DMS153 treated with DMSO at 0.1 percent for 48 hours (cell line): ENCODE measurements around the gene MED20.

Source experiments
- DNase-seq: peaks from one replicate; lab custom pipeline; 2025; ENCODE audit not compliant: unreplicated experiment; lab: John Stamatoyannopoulos, UW

The MED20 gene

GRCh38 chr6:41914869-41915530 is 5.9 kb downstream of the MED20 start:
- no peak for DNase-seq

- DNase-seq: no peak
Observed at GRCh38 chr6:41914343-41914742, 6.6 kb downstream of the MED20 start.

- DNase-seq: no peak
Observed at GRCh38 chr6:41909727-41910126, 11.2 kb downstream of the MED20 start.

DNA sequence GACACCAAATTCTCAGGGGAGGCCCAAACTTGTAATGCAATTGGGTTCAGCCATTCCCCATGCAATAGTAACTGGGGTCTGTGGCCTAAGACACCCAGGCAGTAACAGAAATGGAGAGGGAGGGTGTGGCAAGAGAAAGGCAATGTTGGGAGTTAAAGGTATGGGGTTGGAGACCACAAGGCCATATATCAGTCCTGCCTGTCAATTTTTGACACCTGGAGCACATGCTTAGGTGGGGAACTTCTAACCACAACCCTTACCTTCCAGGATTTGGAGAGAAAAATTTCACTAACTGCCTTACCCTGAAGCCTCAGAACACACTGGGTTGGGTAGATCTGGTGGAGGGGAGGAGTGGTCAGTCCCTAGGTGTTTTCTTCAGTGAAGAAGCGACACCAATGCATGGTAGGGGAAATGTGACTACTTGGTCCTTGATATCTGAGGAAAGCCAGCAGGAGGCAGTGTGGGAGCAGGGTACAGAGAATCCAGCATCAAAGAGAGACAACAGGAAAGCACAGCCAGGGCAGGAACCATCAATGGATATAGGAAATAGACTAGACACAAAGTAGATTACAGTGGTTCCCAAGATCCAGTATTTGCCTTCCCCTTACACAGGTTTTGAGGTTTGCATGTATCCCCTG is 18.9 kb downstream of the MED20 start:
- DNase-seq: no peak

DNA sequence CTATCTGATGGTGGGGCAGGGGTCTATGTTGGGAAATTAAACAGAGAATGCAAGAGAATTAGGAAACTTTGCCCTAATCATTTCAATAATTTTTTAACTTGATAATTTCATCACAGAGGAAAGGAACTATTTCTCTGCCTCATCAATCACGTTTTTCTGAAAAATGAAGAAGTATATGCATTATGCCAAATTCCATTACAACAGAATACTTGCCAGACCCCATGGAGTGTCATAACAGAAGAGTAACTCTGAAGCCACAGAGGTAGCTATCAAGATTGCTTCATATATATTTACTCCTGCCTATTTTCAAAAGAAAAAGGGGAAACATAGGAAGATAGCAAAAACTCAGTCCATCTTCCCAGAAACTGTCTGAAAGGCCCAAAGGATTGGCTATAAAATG is 20.1 kb downstream of the MED20 start:
- no peak for DNase-seq

DNA sequence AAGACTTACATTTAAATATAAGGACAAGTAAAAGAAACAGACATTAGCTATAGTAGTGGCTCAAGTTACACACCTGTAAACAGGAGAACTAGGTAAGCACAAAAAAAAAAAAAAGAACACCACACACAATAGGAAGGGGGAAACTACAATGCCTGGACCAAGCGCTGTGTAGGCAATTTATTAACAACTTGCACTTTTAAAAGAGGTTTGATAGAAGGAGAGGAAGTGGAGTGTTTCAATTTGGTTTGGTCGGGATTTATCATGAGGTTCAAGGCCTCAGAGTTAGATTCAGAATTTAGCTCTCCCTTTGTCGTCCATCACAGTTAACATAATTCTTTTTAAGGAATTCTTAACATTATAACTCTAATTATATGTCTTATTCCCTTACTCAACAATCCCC is 24.7 kb downstream of the MED20 start:
- no peak for DNase-seq

DNA sequence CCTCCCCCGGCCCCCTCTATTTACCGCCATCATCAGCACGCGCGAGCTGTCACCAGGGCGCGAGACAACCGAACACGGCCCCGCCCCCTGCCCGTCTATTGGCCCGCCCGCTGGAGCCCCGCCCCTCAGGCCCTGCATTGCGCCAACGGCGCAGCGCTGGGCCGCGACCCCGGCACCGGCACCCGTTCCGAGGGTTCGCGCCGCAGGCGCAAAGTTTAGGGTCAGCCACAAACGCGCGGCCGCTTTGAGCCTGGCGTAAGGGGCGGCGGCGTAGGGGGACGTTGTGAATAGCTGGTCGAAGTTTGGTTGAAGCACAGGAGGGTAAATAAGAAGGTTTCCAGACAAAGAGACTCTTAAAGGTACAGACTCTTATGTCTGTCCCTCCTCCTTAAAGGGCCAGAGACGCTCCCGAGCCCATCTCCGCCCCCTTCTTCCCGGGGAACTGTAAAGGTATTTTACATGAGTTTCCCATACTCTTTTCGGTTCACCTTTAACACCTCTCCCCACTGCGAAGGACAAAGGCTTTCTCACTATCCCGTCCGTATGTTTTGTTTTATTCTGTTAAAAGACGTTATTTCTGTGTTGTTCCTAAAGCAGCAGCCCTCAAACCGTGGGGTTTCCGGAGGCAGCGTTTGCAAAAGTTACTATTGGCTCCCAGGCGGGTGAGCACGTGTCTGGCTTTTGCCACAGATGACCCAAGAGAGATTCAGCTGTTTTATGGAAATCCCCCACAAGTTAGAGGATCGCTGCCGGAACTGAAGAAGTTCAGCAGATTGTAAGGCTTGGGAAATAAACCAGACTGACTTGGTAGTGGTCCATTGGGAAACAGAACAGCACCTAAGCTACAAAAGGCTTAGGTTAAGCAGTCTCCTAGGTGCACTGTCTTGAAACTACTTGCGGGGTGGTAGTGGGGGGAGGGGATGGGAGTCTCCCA is 25.4 kb downstream of the MED20 start, which contains the start of gene USP49:
Gene USP49 (minus strand): TSS at position 76 of the 934 bp plus-strand sequence. CDS start 88,392 bp downstream, outside the sequence.
- peak; percentile 89 for DNase-seq

- DNase-seq: no peak
Observed at GRCh38 chr6:41894366-41895299, 26.3 kb downstream of the MED20 start.

GRCh38 chr6:41892921-41893564 is 27.9 kb downstream of the MED20 start:
- DNase-seq: no peak

GRCh38 chr6:41887331-41887751 is 33.6 kb downstream of the MED20 start:
- no peak for DNase-seq

GRCh38 chr6:41885930-41886329 is 35.0 kb downstream of the MED20 start:
- DNase-seq: no peak

- no peak for DNase-seq
Observed at GRCh38 chr6:41884957-41885356, 36.0 kb downstream of the MED20 start.

- no peak for DNase-seq
Observed at GRCh38 chr6:41881506-41881905, 39.4 kb downstream of the MED20 start.

DNA sequence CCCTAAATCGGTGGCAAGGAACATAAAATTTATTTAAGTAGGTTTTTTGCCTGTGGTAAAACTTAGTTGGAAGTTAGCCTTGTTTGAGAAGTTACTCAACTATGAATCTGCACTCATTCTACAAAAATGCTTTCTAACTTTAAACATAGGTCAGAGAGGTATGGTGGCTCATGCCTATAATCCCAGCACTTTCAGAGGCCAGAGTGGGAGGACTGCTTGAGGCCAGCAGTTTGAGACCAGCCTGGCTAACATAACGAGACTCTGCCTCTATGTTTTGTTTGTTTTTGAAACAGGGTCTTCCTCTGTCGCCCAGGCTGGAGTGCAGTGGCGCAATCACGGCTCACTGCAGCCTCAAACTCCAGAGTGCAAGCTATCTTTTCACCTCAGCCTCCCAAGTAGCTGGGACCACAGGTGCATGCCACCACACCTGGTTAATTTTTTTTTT is 42.0 kb downstream of the MED20 start:
- DNase-seq: no peak

GRCh38 chr6:41878246-41878645 is 42.7 kb downstream of the MED20 start:
- DNase-seq: no peak

DNA sequence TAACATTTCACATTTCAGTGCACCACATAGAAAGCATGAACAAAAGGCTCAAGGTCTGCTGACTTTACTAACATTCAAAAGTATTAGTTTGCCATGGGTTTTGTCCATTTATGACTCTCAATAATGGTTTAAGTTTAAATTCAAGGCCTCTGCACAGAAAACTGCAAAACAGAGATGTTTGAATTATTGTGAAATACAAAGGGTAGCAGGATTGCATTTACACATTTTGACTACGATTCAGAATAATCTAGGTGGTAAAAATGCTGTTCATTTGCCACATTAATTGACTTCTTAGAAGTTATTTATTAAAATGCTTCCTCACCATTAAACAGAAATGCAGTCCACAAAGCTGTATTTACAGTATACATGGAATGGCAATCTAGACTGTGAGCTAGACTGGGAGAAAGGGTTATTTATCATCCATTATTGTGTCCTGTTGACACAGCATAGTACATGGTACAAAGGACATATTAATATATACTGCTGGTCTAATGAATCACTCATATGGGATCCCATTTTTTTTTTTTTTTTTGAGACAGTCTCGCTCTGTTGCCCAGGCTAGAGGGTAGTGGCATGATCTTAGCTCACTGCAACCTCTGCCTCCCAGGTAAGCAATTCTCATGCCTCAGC is 43.8 kb downstream of the MED20 start:
- DNase-seq: no peak

GRCh38 chr6:41874741-41875140 is 46.2 kb downstream of the MED20 start:
- no peak for DNase-seq

DNA sequence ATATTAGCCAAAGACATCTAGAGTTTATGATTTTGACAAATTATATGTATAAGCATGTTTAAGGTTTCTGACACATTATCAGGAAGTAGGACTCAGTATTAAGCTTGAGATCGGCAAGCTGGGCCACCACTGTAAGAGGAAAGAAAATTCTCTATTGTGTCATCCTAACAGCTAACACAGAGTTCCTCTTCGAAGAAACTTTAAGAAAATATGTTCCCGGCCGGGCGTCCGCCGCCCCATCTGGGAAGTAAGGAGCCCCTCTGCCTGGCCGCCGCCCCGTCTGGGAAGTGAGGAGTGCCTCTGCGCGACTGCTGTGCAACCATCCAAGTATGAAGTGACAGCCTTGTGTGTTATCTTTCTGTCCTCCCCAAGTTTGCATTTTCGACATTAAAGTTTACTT is 48.8 kb downstream of the MED20 start:
- no peak for DNase-seq

DNA sequence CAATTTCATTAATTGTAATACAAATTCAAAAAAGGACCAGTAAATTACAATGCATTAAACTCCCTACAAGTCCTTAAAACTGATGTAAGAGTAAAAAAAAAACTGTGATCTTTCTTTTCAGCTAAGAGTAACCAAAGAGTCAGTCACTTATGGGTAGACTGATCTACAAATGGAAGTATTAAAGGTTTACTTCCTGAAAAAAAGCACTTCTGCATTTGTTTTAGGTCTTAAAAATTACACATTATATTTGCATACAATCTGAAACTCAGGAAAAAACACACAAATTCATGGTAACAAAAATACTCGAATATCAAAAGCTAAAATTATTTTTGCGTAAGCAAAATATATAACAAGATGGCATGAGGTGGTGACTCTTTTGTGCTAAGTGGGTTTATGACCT is 49.2 kb downstream of the MED20 start:
- DNase-seq: no peak

GRCh38 chr6:41859356-41859755 is 61.6 kb downstream of the MED20 start:
- no peak for DNase-seq
